MCF 10A (cell line): Measurements from ENCODE around the gene ADH7. TPM values are rescaled to one million over a fixed set of nuclear protein-coding genes. Genes with fewer than 3 reads are reported as not detected.

ENCODE experiments used
- BruUV-seq: library from RNA; stranded (reverse); fragments of 400-500 nt; replicated peaks from 2 replicates; lab custom pipeline; 2021; lab: Mats Ljungman, UMichigan
- CTCF ChIA-PET: fragments of 300-600 bp; sonication (Branson Sonifier 250); formaldehyde crosslinking; extraction: SDS; loops from one replicate; lab custom pipeline; 2021; ENCODE audit warnings: antibody characterized with exemption, inconsistent platforms; lab: Yijun Ruan, JAX
- POLR2A ChIA-PET: fragments of 300-600, 350-650 bp; sonication (Branson Sonifier 250); formaldehyde crosslinking; extraction: SDS; loops from one replicate; lab custom pipeline; 2020; ENCODE audit warnings: antibody characterized with exemption, inconsistent platforms; lab: Yijun Ruan, JAX
- DNase-seq: peaks from one replicate; pipeline ENCODE4 v3.0.0-alpha.2; 2018; ENCODE audit not compliant: unreplicated experiment
- H3K27ac Mint-ChIP-seq: one replicate; pipeline ENCODE4 v1.8.0; 2022; ENCODE audit warnings: mild to moderate bottlenecking, low read depth, mixed read lengths; ENCODE audit not compliant: unreplicated experiment
- H3K27me3 Mint-ChIP-seq: one replicate; pipeline ENCODE4 v1.8.0; 2022; ENCODE audit warnings: mixed read lengths; ENCODE audit not compliant: insufficient read depth, unreplicated experiment
- H3K36me3 Mint-ChIP-seq: one replicate; pipeline ENCODE4 v1.8.0; 2022; ENCODE audit warnings: mild to moderate bottlenecking, moderate library complexity, mixed read lengths; ENCODE audit not compliant: insufficient read depth, unreplicated experiment
- H3K4me1 Mint-ChIP-seq: one replicate; pipeline ENCODE4 v1.8.0; 2022; ENCODE audit warnings: mixed read lengths; ENCODE audit not compliant: insufficient read depth, unreplicated experiment
- H3K4me3 Mint-ChIP-seq: one replicate; pipeline ENCODE4 v1.8.0; 2022; ENCODE audit warnings: mild to moderate bottlenecking, moderate library complexity, mixed read lengths; ENCODE audit not compliant: unreplicated experiment
- H3K9me3 Mint-ChIP-seq: one replicate; pipeline ENCODE4 v1.8.0; 2022; ENCODE audit warnings: mixed read lengths; ENCODE audit not compliant: unreplicated experiment
- CTCF ChIP-seq: fragments of 200-600 bp; IDR thresholded peaks from one replicate; pipeline ENCODE4 v1.8.0; 2022; ENCODE audit warnings: antibody characterized with exemption, mild to moderate bottlenecking; ENCODE audit not compliant: unreplicated experiment
- intact Hi-C: fragments of 100-400 bp; cut with micrococcal nuclease; formaldehyde crosslinking; loops from 2 replicates; pipeline ENCODE4 v1.14.1; 2022
- total RNA-seq: library from RNA; stranded (reverse); gene quantifications from 2 replicates; pipeline ENCODE4 v1.2.3, GENCODE V29; 2022

ADH7 gene
- total RNA-seq, 1 experiment from 2014 or later = not detected

GRCh38 chr4:99447079-99447478 is 11.9 kb upstream of the ADH7 start:
- peak; percentile 68 for DNase-seq
- H3K27ac Mint-ChIP-seq = peak overlapping the region; percentile 5

GRCh38 chr4:99438405-99438780 is 3.3 kb upstream of the ADH7 start:
- Mint-ChIP-seq H3K36me3 (no peaks in the 10 kb centered on the region), H3K4me1 (no peaks in the 10 kb centered on the region), H3K27ac (no peak overlapping the region), H3K4me3 (no peak overlapping the region), H3K9me3 (no peaks in the 10 kb centered on the region), H3K27me3 (no peaks in the 10 kb centered on the region)
- CTCF ChIA-PET = interaction anchor here (1.0 to 1.8 kb wide), 3 partner anchors 24 to 321 kb away, joined by 3 to 5 read pairs (median 5); no protein-coding TSS in a partner anchor
- POLR2A ChIA-PET = interaction anchor here (0.5 to 1.7 kb wide), 2 partner anchors 20 to 258 kb away, joined by 3 to 8 read pairs; no protein-coding TSS in a partner anchor
- no TSS peak for BruUV-seq
- DNase-seq = no peak
- no peak for TF ChIP-seq CTCF
- intact Hi-C loops = no loop called here

More at GRCh38 chr4:99447079-99447478, 11.9 kb upstream of the ADH7 start:
- no peak for TF ChIP-seq CTCF
- ChIA-PET CTCF (interaction anchor here (1.1 kb wide), 1 partner anchor 44 kb away, joined by 3 read pairs; no protein-coding TSS in a partner anchor), POLR2A (interaction anchor here (0.6 to 1.4 kb wide), 2 partner anchors 11 to 515 kb away, joined by 3 to 4 read pairs; no protein-coding TSS in a partner anchor)
- Mint-ChIP-seq H3K4me3 (no peak overlapping the region), H3K4me1 (no peaks in the 10 kb centered on the region), H3K27me3 (no peaks in the 10 kb centered on the region), H3K36me3 (no peaks in the 10 kb centered on the region), H3K9me3 (peaks cover 14% of the 10 kb centered on the region)
- intact Hi-C loops = no loop called here
- no TSS peak for BruUV-seq

- H3K4me1 Mint-ChIP-seq = no peaks in the 10 kb centered on the region
- no TSS peak for BruUV-seq
- CTCF ChIA-PET = interaction anchor here (0.8 to 1.8 kb wide), 4 partner anchors 21 to 320 kb away, joined by 3 to 5 read pairs (median 4); no protein-coding TSS in a partner anchor
- H3K27me3 Mint-ChIP-seq = no peaks in the 10 kb centered on the region
- H3K4me3 Mint-ChIP-seq = no peak overlapping the region
- H3K9me3 Mint-ChIP-seq = no peaks in the 10 kb centered on the region
- no peak overlapping the region for H3K27ac Mint-ChIP-seq
- H3K36me3 Mint-ChIP-seq = no peaks in the 10 kb centered on the region
- POLR2A ChIA-PET = interaction anchor here (1.3 to 1.7 kb wide), 2 partner anchors 17 to 21 kb away, joined by 3 to 8 read pairs; no protein-coding TSS in a partner anchor
- no peak for DNase-seq
- TF ChIP-seq CTCF = no peak
- intact Hi-C loops = no loop called here
Observed at GRCh38 chr4:99437723-99438404, 2.7 kb upstream of the ADH7 start.

GRCh38 chr4:99436976-99437722 is 2.0 kb upstream of the ADH7 start:
- no peaks in the 10 kb centered on the region for H3K9me3 Mint-ChIP-seq
- ChIA-PET CTCF (interaction anchor here (0.8 to 1.8 kb wide), 3 partner anchors 22 to 319 kb away, joined by 3 to 5 read pairs (median 5); no protein-coding TSS in a partner anchor), POLR2A (interaction anchor here (1.3 to 1.7 kb wide), 2 partner anchors 18 to 21 kb away, joined by 3 to 8 read pairs; no protein-coding TSS in a partner anchor)
- H3K4me3 Mint-ChIP-seq = no peak overlapping the region
- H3K36me3 Mint-ChIP-seq = no peaks in the 10 kb centered on the region
- intact Hi-C loops = no loop called here
- H3K4me1 Mint-ChIP-seq = no peaks in the 10 kb centered on the region
- H3K27me3 Mint-ChIP-seq = no peaks in the 10 kb centered on the region
- TF ChIP-seq CTCF = no peak
- H3K27ac Mint-ChIP-seq = no peak overlapping the region
- no TSS peak for BruUV-seq
- no peak for DNase-seq
